DLD1 (cell line): ENCODE measurements around the gene TCF3.

Source experiments
- in situ Hi-C: cut with HindIII; loops from 2 replicates; pipeline ENCODE4 v1.10.0; 2017; ENCODE audit warnings: low sequenced_read_pairs

TCF3 gene

GRCh38 chr19:1632462-1633268 lies 19.8 kb downstream of the TCF3 start:
- in situ Hi-C loops = no loop called here

DNA sequence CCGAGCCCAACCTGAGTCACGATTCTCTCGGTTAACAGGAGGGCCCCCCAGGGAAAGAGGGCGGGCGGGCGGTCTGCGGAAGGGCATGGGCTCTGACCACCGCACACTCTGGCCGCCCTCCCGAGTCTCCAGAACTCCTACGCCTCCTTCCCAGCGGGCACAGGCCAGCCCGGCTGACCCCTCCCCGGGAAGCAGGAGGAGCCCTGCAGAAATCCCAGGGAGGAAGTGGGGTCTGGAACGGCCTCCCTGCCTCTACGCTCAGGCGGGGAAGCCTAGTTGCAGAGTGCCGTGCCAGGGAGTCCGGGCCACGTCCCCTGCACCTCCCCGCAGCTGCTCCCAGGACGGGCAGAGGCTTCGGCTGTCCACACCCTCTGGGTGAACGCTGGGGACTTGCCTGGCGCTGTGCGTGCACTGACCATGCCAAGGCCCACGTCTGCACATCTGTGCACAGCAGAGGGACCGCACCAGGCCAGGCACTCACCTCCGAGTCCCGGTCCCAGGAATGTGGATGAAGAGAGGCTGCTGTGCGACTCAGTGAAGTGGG lies 20.8 kb downstream of the TCF3 start:
- in situ Hi-C loops = no loop called here

- in situ Hi-C loops = no loop called here
Observed at GRCh38 chr19:1630811-1631210, 21.6 kb downstream of the TCF3 start.

DNA sequence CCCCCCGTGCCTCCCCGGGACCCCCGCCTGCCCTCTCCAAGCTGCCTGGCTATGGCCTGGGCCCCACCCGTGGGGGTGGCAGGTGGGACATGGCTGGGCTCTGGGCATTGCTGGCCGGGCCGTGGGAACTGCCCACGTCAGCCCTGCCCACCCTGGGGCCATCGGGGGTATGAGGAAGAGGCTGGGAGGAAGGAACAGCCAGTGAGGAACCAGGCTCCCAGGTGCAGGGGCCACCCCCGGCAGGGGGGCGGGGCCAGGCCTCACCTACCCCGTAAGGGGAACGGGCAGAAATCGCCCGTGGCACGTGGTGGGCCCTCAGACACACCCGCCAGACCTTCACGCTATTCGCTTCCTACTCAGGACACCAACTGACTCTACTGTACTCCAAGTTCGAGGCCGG lies 22.4 kb downstream of the TCF3 start:
- in situ Hi-C loops = no loop called here

- in situ Hi-C loops = no loop called here
Observed at GRCh38 chr19:1629256-1629808, 23.1 kb downstream of the TCF3 start.

DNA sequence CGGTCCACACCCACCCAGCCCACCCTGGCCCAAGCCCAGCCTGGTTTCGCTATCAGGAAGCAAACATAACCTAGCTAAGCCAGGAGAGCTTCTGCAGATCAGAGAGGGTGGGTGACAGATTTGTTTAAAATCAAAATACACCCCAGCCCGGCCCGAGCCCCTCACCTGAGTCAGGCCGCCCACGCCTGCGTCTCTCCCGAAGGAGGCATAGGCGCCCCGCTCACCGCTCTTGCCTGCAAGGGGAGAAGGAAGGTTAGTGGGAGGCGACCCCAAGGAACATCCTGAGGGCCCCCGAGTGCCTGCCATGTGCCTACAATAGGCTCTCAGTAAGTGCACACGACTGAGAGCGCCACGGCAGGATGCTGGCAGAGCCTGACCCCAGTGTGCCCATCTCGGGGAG lies 25.2 kb downstream of the TCF3 start:
- in situ Hi-C loops = no loop called here

- in situ Hi-C loops = no loop called here
Observed at GRCh38 chr19:1626417-1627010, 25.9 kb downstream of the TCF3 start.

DNA sequence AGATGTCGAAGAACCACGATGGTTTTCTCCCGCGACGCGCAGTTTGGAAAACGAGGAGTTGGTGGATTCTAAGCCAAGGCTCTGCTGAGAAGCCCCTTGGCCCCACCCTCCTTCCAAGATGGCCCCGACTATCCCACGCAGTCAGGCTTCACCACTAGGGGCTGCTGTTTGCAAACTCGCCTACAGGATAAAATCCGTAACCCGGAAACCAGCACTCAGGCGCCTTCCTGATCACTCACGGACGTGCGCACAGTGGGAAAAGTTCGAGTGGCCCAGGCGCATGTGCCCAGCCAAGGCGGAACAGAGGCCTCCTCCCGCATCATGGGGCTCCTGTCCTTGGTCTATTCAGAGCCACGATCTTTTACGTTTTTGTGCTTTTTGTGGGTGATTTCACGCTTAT lies 28.0 kb downstream of the TCF3 start:
- in situ Hi-C loops = no loop called here

GRCh38 chr19:1622541-1622940 lies 29.9 kb downstream of the TCF3 start:
- in situ Hi-C loops = no loop called here

DNA sequence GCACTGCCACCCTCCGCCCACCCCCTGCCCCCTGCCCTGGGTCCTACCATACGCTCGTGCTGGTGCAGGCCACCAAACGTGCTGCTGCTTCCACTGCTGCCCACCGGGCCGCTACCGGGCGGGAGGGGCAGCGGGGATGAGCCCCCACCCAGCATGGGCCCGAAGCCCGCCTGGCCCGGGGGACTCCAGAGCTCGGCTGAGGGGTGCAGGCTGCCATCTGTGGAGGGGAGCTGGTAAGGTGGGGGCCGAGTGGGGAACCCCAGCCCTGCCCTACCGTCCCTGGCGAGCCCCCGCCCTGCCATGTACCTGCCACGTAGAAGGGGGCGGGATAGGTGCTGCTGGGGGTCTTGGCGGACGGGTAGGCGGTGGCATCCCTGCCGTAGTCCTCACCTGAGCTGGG lies 30.4 kb downstream of the TCF3 start:
- in situ Hi-C loops = no loop called here

- in situ Hi-C loops = no loop called here
Observed at GRCh38 chr19:1621574-1621973, 30.8 kb downstream of the TCF3 start.

- in situ Hi-C loops = no loop called here
Observed at GRCh38 chr19:1621021-1621420, 31.4 kb downstream of the TCF3 start.

DNA sequence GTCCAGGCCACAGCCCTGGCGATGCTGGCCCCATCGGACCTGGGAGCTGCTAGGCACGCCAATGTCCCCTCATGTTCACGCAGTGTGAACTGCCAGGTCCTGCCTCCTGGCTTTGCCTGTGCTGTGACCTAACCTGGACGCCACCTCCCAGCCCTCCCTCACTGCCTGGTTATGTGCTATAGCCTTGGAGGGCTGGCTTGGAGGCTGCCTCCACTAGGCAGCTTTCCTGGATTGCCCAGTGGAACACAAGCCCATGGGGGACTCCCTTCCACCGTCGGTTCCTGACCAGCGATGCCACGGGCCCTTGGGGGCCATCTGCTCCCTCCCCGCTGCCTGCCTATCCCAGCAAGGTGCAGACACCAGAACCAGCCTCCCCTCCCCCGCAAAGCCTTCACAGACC lies 31.9 kb downstream of the TCF3 start:
- in situ Hi-C loops = no loop called here

- in situ Hi-C loops = no loop called here
Observed at GRCh38 chr19:1619703-1620102, 32.7 kb downstream of the TCF3 start.

- in situ Hi-C loops = no loop called here
Observed at GRCh38 chr19:1619094-1619439, 33.3 kb downstream of the TCF3 start.

DNA sequence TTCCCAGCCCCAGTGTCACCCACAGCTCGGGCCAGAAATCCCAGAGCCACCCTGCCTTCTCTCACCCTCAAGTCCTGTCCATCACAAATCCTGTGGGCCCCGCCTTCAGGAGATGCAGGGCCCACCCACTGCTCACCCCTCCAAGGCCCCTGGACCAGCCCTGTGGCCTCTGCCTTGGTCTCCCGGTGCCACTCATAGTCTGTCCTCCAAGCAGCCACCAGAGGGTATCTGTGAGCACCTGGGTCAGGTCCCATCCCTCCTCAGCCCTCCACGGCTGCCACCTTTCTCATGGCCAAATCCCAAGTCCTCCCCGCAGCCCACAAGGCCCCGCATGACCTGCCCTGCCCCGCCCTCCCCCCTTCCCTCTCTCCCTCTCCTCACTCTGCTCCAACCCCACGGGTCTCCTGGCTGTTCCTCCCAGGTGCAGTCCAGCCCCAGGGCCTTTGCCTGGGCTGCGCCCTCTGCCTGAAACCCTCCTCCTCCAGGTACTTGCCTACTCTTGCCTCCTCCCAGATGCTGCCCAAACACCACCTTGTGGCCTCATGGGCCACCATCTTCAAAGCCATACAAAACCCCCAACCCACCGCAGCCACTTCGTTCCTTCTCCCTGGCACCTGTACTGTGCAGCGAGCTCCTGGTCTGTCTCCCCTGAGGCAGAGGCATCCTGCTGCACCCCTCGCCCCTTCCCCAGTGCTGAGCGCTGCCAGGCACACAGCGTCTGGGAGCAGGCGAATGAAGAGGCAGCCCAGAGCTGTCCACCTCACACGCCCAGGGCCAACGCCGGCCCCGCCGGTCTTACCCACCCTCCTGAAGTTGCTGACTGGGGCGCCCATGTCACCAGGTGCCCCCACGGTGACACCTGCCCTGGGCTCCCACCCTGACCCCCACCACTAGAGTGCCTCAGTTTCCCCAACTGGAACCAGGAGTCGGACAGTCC lies 34.0 kb downstream of the TCF3 start:
- in situ Hi-C loops = no loop called here

DNA sequence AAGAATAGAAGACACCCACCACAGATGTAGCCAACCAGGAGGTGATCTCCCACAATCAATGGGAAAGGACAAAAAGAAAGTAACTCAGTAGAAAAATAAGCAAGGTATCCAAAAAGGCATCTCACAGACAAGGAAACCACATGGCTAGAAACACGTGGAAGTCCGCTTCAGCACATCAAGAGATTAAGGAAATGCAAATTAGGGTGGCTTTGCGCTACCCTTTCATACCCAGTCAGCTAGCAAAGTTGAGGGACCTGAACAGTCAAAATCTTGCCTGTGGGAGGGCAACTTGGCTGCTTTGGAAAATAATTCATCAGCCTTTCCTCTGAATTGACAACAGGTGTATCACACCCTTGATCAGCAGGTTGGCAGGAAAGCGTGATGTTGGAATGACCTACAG lies 35.5 kb downstream of the TCF3 start:
- in situ Hi-C loops = no loop called here

GRCh38 chr19:1616396-1616795 lies 36.0 kb downstream of the TCF3 start:
- in situ Hi-C loops = no loop called here

DNA sequence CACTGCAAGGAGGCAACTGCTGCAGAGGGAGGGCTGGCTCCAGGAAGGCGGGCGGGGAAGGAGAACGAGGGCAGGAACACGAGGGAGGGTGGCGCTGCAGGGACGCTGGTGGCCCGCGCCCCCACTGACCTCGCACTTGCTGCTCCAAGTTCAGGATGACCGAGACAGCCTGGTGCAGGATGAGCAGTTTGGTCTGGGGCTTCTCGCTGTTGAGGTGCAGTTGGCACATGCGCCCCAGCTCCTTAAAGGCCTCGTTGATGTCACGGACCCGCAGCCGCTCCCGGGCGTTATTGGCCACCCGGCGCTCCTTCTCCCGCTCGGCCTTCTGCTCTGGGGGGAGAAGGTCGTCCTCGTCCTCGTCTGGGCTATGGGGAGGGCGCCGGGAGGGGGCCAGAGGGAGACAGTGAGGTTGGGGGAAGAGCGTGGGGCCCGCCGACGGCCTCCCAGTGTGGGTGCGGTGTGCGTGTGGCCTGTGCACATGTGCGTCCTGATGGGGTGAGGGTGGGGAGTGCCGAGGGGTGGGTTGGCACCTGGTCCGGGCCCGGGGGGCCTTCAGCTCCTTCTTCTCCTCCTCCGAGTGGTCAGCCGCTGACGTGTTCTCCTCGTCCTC lies 37.2 kb downstream of the TCF3 start:
- in situ Hi-C loops = no loop called here

GRCh38 chr19:1613808-1614570 lies 38.4 kb downstream of the TCF3 start:
- in situ Hi-C loops = no loop called here
